Natural killer cell (primary cell): Measurements from ENCODE around the gene SHISAL1. TPM values are rescaled to one million over a fixed set of nuclear protein-coding genes. Genes with fewer than 3 reads are reported as not detected.

Experiments used
- ATAC-seq, 3 donors: fragments of 150-1000 bp in 2 of 3; fragments of 200-7000 bp in 1 of 3; cut with Tn5 transposase; 1 replicate in 1 of 3; 2 replicates in 2 of 3; pipeline ENCODE4 v1.10.0; 2021; ENCODE audit warnings: mild to moderate bottlenecking in 2 of 3, moderate library complexity in 2 of 3
- DNase-seq, 2 donors: peaks; one replicate each; pipeline versions ENCODE4 v3.0.0 to v3.0.0-alpha.2; 2013 to 2021; ENCODE audit warnings: mixed read lengths in 1 of 2
- H3K27ac ChIP-seq: one replicate; pipeline ENCODE4 v1.5.1; 2013; ENCODE audit warnings: mild to moderate bottlenecking, low read length
- H3K27me3 ChIP-seq: one replicate; pipeline ENCODE4 v1.6.1; 2013; ENCODE audit warnings: low read length; ENCODE audit not compliant: control insufficient read depth, insufficient read depth
- H3K36me3 ChIP-seq: one replicate; pipeline ENCODE4 v1.6.1; 2013; ENCODE audit warnings: low read length; ENCODE audit not compliant: control insufficient read depth, insufficient read depth
- H3K4me1 ChIP-seq: one replicate; pipeline ENCODE4 v1.6.1; 2013; ENCODE audit warnings: low read length; ENCODE audit not compliant: control insufficient read depth, insufficient read depth
- H3K4me3 ChIP-seq: one replicate; pipeline ENCODE4 v1.5.1; 2013; ENCODE audit warnings: low read length
- H3K9me3 ChIP-seq: one replicate; pipeline ENCODE4 v1.6.1; 2013; ENCODE audit warnings: low read length; ENCODE audit not compliant: control insufficient read depth, insufficient read depth
- H3K27ac Mint-ChIP-seq, 2 donors: one replicate each; pipeline ENCODE4 v1.8.0; 2022; ENCODE audit warnings: mild to moderate bottlenecking in 2 of 2, mixed read lengths in 2 of 2, moderate library complexity in 1 of 2
- H3K27me3 Mint-ChIP-seq, 2 donors: one replicate each; pipeline ENCODE4 v1.8.0; 2022; ENCODE audit warnings: low read depth in 2 of 2, mixed read lengths in 2 of 2
- H3K36me3 Mint-ChIP-seq: one replicate; pipeline ENCODE4 v1.8.0; 2022; ENCODE audit warnings: mixed read lengths
- H3K4me1 Mint-ChIP-seq, 2 donors: one replicate each; pipeline ENCODE4 v1.8.0; 2022; ENCODE audit warnings: mixed read lengths in 2 of 2
- H3K4me3 Mint-ChIP-seq: one replicate; pipeline ENCODE4 v1.8.0; 2022; ENCODE audit warnings: mild to moderate bottlenecking, moderate library complexity, mixed read lengths
- H3K9me3 Mint-ChIP-seq, 2 donors: one replicate each; pipeline ENCODE4 v1.8.0; 2022; ENCODE audit warnings: mixed read lengths in 2 of 2
- CTCF ChIP-seq: fragments of 200-600 bp; IDR thresholded peaks from one replicate; pipeline ENCODE4 v1.8.0; 2022; ENCODE audit warnings: antibody characterized with exemption
- WGBS: methylation state at CpG from one replicate; pipeline ENCODE4 v1.1.7; 2013; ENCODE audit warnings: missing lambda C conversion rate; ENCODE audit not compliant: insufficient coverage; 5-methylcytosine and 5-hydroxymethylcytosine counted together
- intact Hi-C: fragments of 100-400 bp; cut with micrococcal nuclease; formaldehyde crosslinking; loops from one replicate; pipeline ENCODE4 v1.14.2; 2022
- total RNA-seq, 4 donors: library from RNA; stranded (reverse); fragments of 120-200 nt in 1 of 4; gene quantifications; one replicate each; pipeline versions ENCODE4 v1.2.3 to v1.2.4, GENCODE V29; 2013 to 2022

The SHISAL1 gene
- total RNA-seq, 3 donors from 2014 or later (not counting 1 experiment from before 2014, with no cell fraction given), result not detected

GRCh38 chr22:44338177-44338810 lies 25.5 kb upstream of the SHISAL1 start:
- Mint-ChIP-seq H3K27me3 (no peaks in the 10 kb centered on the region), H3K4me3 (no peak overlapping the region), H3K4me1 (no peaks in the 10 kb centered on the region), H3K36me3 (no peaks in the 10 kb centered on the region), H3K27ac (no peak overlapping the region), H3K9me3 (no peaks in the 10 kb centered on the region)
- WGBS, result 86% methylated on average over 7 of the region's 8 CpGs
- H3K4me1 ChIP-seq, result no peaks in the 10 kb centered on the region
- no peak overlapping the region for H3K27ac ChIP-seq
- H3K9me3 ChIP-seq, result no peaks in the 10 kb centered on the region
- no peak overlapping the region for H3K4me3 ChIP-seq
- no peak for DNase-seq
- intact Hi-C loops, result no loop called here
- H3K36me3 ChIP-seq, result no peaks in the 10 kb centered on the region
- no peak for TF ChIP-seq CTCF
- no peak for ATAC-seq
- no peaks in the 10 kb centered on the region for H3K27me3 ChIP-seq

- DNase-seq (no peak), ATAC-seq (no peak)
- no peak overlapping the region for H3K4me3 ChIP-seq
- Mint-ChIP-seq H3K9me3 (no peaks in the 10 kb centered on the region), H3K4me1 (no peaks in the 10 kb centered on the region), H3K27me3 (no peaks in the 10 kb centered on the region), H3K27ac (no peak overlapping the region), H3K36me3 (no peaks in the 10 kb centered on the region), H3K4me3 (no peak overlapping the region)
- H3K27ac ChIP-seq, result no peak overlapping the region
- 52% methylated on average over 13 of the region's 13 CpGs for WGBS
- peaks cover under 1% of the 10 kb centered on the region for H3K27me3 ChIP-seq
- H3K9me3 ChIP-seq, result no peaks in the 10 kb centered on the region
- no peak for TF ChIP-seq CTCF
- intact Hi-C loops, result no loop called here
- no peaks in the 10 kb centered on the region for H3K4me1 ChIP-seq
- H3K36me3 ChIP-seq, result no peaks in the 10 kb centered on the region
These were observed 24.9 kb upstream of the SHISAL1 start for GRCh38 chr22:44337678-44338004.

GRCh38 chr22:44336962-44337677 lies 24.4 kb upstream of the SHISAL1 start:
- DNase-seq (no peak), ATAC-seq (no peak)
- H3K4me3 Mint-ChIP-seq, result no peak overlapping the region
- no peak overlapping the region for H3K4me3 ChIP-seq
- intact Hi-C loops, result no loop called here
- no peaks in the 10 kb centered on the region for H3K36me3 Mint-ChIP-seq
- H3K27me3 ChIP-seq, result peaks cover 3% of the 10 kb centered on the region
- no peak for TF ChIP-seq CTCF
- 78% methylated on average over 21 of the region's 21 CpGs for WGBS
- H3K9me3 Mint-ChIP-seq, result no peaks in the 10 kb centered on the region
- H3K27me3 Mint-ChIP-seq, result peaks cover 0 to 2% of the 10 kb centered on the region in 2 donors
- no peak overlapping the region for H3K27ac ChIP-seq
- H3K27ac Mint-ChIP-seq, result no peak overlapping the region
- peaks cover 0 to 3% of the 10 kb centered on the region in 2 donors for H3K4me1 Mint-ChIP-seq
- H3K36me3 ChIP-seq, result no peaks in the 10 kb centered on the region
- H3K4me1 ChIP-seq, result peaks cover under 1% of the 10 kb centered on the region
- H3K9me3 ChIP-seq, result no peaks in the 10 kb centered on the region
